Fibroblast of skin of left quadriceps (primary cell): ENCODE data around the gene ADARB1.

Experiments used
- DNase-seq, 2 experiments: peaks; one replicate each; pipeline ENCODE4 v3.0.0-alpha.2; 2013; ENCODE audit warnings: low read depth in 2 of 2

Gene ADARB1

DNA sequence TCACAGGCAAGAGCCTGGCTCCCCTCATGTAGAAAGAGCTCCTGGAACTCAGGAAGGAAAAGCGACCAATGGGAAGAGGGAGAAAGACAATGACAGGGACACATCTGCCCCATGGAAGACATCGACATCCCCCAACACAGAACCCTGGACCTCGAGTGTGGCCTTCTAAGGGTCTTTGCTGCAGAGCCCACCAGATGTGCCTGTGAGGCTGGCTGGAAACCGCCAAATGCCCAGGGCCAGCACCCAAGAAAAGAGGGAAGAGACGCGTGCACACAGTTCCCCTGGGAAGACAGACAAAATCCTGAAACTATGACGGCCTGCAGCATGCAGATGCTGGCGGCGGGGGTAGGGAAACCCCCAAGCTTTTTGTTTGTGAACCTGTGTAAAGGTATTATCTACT lies 36.4 kb upstream of the ADARB1 start:
- no peak for DNase-seq

DNA sequence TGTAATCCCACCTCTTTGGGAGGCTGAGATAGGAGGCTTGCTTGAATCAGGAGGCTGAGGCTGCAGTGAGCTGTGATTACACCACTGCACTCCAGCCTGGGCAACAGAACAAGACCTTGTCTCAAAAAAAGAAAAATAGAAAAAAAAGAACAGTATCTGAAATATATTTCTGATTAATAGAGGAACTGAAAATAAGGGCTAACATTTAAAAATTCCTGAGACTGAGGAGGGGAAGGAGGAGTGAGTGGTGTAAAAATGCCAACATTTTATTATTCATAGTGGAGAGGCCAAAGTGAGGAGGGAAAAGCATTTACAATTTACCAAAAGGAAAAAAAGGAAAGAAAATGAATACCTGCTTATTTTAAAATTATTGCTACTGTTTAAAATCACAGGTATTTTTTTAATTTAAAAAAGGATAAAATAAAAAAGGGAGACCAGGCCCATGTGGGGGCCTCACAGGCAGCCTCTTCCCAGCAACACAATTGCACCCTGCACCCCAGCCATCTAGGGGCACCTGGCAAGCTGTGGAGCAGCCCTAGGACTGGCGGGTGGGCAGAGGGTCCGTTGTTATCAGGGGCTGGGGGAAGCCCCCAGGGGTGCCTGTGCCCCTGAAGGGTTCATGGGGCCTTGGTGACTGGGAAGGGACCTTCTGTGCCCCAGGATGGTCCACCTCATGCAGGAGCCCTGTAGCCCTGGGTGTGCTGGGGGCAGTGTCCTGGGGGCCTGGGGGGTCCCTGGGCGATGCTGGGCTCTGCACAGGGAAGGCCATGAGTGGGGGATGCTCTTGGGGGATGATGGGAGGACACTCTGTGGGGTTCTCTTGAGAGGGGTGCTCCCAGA lies 34.8 kb upstream of the ADARB1 start:
- DNase-seq, result no peak

DNA sequence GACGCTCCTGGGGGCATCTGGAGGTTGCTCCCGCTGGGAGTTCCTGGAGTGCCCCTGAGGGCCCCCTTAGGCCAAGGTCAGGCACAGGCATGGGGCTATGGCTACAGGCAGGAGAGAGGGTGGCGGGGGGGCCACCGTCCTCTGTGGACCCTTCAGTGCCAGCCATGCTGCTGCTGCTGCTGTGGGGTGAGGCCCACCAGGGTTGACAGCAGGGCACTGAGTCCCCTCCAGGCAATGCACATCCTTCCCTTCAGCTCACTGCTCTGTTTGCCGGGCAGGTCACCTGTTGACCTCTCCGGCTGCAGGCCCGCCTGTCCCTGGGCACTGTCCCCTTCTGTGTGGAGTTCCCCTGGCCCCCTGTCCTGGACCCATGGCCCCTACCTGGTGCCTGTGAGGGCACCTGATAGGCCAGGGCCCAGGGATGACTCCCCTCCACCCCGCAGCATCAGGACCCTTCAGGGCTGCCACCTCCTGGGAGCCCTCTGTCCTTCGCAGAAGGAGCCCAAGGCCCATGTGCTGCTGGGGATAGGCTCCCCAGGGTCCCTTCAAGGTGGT lies 34.1 kb upstream of the ADARB1 start:
- DNase-seq, result no peak

DNA sequence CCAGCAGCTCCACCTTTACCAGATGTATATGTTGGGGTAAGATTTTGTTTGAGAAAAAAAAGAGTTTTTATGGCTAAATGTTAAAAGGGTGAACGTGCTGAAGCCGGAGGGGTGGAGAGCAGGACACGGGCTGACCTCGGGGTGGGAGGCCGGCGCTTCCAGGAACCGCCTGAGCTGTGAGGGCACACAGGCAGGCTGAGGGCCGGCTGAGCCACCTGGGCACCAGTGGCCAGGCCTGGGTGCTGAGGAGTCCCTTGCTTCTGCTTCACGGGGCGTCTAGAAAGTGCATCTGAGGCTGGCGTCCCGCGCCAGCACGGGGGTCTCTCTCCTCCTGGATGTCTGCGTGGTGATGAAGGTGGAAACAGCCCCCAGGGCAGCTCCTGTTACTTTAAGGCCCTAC lies 33.6 kb upstream of the ADARB1 start:
- no peak for DNase-seq

DNA sequence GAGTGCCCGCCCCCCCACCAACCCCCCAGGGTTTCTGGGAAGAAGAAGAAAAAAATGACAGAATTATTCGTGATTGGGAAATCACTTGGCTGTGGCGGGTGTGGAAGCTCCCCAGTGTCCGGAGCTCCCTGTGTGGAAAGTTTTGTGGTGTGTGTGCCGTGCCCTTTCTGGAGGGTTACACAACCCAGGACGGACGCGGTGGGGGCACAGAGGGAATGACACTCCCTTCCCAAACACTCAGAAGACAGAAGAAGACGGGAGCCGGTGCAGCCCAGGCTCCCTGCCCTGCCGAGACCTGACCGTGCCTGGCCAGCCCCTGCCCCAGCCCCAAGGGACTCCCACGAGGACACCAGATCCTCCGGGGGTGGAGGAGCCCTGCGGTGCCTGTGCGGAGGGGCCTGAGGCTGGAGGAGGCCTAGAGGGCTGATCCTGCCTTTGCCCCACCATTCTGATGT lies 33.0 kb upstream of the ADARB1 start:
- peak; percentile 67 to 69 for DNase-seq

DNA sequence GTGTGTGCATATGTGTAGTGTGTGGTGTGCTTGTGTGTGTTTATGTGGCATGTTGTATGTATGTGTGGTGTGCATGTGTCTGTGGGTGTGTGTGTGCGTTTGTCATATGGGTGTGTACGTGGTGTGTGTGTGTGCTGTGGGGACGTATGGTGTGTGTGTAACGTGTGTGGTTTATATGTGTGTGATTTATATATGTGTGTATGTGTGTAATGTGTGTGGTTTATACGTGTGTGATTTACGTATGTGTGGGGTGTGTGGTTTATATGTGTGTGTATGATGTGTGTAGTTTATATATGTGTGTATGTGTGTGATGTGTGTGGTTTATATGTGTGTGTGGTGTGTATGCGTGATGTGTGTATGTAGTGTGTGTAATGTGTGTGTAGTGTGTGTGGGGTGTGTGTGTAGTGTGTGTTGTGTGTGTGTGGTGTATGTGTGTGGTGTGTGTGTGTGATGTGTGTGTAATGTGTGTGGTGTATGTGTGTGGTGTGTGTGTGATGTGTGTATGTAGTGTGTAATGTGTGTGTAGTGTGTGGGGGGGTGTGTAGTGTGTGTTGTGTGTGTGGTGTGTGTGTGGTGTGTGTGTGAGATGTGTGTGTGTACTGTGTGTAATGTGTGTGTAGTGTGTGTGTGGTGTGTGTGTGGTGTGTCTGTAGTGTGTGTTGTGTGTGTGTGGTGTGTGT lies 32.3 kb upstream of the ADARB1 start:
- no peak for DNase-seq

DNA sequence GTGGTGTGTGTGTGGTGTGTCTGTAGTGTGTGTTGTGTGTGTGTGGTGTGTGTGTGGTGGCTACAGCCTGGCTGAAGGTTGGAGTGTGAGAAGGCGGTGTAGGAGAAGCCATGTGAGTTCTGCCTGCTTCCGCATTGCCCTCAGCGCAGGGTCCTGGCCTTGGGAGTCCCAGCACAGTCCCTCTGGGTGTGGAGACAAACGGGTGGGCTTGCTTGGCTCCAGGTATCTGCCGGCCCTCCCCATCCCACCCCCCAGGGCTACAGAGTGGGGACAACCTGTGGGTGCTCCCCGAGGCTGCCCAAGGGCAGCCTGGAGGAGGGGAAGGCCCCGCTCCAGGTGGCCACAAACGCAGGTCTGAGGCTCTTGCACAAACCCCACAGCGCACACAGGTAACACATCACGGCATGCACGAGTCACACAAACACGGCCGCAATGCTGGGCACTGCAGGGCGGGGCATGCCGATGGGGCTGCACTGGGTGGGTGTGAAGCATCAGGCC lies 31.7 kb upstream of the ADARB1 start:
- no peak for DNase-seq

DNA sequence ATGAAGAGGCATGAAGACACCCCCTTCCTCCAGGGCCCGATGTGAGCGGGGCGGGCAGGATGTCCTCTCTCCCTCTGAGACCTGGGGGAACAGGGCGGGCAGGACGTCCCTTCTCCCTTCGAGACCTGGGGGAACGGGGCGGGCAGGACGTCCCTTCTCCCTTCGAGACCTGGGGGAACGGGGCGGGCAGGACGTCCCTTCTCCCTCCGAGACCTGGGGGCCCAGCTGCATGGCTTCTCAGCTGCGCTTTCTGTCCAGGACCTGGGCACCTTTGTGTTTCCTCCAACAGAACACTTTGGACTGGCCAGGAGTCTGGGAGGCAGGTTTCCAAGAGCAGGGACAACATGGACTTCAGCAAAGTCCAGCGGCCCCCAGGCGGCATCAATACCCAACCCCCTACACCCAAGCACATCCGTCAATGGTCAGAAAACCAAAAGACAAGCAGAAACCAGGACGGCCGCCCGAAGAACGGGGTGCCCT lies 30.8 kb upstream of the ADARB1 start:
- DNase-seq, result no peak

DNA sequence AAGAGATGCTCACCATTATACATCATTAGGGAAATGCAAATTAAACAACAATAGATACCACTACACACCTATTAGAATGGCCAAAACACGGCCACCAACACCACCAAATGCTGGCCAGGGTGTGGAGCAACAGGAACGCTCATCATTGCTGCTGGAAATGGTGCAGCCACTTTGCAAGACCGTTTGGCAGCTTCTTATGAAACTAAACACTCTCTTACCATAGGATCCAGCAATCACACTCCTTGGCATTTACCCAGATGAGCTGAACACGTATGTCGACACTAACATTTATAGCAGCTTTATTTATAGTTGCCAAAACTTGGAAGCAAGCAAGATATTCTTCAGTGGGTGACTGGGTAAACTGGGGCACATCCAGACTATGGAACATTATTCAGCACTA lies 28.9 kb upstream of the ADARB1 start:
- peak in 1 of 2 experiments; percentile 19 for DNase-seq

DNA sequence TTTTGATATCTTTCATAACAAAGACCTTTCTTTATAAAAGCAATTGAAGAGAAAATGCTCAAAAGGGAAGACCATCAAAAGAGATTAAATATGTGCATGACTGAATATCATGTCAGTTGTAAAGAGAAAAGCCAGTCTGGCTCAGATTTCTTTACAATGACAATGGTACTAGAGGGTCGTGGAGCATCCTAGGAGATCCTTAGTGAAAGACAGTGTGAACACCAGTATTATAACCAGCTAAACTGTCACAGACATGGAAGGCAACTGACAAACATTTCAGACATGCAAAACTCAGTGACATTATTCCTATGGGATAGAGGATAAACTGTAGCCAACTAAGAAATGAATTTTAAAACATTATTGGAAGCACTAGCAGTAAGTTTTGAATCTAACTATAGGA lies 27.1 kb upstream of the ADARB1 start:
- no peak for DNase-seq

DNA sequence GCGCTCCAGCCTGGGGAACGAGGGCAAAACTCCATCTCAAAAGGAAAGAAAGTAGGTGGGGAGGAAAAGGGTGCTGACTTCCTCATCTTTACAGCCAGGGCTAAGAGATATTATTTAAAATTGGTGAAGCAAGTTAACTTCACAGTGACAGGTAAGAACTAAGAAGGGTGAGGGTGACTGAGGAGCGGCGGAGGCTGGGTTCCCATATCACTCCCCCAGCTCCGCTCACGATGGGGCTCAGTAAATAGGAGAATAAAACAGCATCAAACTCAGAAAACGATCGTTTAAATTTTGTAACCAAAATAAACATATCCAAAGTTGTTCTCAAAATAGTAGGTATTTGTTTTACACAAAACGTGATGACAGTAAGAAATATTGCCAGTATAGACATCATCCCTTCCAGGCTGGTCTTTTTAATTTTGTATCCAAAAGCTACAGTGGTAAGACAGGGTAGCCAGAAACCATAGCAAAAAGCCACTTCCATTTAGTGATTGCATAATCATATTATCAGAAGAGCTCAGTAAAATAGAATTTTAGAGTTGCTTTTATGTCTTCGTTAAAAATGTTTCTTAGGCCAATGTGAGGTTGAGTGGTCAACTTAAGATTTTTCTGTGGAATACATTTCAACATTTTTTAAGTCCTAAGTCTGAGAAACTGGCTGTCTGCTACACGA lies 26.2 kb upstream of the ADARB1 start:
- no peak for DNase-seq

DNA sequence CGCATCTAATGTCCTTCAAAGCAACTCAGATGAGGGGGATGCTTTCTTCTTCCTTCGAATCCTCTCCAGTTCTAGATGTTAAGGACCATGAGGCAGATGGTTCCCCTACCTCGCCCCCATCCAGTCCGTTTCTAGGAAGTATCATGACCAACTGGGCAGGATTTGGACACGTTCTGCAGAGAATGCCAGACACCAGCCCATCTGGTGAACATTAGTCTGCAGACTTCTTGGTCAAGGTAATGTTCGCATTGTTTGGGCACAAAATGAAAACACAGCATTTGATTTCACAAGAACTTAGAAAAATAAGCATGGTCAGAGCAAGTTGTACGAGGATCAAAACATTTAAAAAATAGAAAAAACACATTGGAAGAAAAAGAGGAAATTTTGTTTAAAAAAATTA lies 25.4 kb upstream of the ADARB1 start:
- DNase-seq, result no peak

DNA sequence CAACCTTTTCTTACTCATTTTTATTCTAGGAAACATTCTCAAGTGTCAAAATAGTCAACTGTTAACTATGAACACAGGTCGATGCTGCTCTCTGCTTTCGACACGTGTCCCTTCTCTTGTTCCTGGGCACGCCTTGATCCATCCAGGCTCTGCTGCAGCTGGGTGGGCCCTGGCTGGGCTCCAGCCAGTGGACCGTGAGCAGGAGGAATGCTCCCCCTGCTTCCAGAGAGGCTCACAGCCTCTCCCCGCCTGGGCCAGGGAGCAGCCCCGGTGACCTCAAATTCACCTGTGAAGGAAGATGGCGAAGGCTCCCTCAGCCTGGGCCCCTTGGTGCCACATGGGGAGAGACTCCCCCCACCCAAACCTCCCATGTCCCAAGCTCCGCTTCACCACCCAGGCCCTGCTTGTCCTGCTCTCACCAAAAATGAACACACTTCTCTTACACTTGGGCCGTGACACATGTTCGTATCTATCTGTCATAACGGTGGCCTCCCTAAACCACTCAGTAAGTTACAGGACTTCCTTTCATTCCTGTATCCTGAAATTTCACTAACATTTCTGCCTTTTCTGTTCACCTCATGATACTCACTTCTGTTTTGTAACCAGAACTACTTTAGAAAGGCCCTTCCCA lies 24.6 kb upstream of the ADARB1 start:
- DNase-seq, result no peak

DNA sequence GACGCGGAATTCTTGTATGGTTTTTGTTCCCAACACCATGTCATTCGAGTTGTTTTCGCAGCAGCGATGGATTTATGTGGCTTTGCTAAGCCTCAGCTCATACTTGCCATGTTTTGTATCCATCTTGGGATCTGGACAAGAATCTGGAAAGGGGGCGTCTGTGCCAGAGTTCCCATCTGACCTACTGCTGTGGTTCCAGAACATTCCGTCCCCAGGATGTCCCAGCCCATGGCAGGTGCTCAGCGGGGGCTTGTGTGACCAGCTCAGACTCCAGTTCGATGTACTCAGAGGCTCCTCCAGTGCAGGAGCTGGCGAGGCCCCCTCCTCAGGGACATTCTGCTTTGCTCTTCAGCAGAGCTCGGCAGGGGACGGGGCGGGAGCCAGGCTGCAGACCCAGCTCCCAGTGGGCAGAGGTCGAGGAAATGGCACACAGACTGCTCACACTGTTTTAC lies 24.0 kb upstream of the ADARB1 start:
- no peak for DNase-seq

DNA sequence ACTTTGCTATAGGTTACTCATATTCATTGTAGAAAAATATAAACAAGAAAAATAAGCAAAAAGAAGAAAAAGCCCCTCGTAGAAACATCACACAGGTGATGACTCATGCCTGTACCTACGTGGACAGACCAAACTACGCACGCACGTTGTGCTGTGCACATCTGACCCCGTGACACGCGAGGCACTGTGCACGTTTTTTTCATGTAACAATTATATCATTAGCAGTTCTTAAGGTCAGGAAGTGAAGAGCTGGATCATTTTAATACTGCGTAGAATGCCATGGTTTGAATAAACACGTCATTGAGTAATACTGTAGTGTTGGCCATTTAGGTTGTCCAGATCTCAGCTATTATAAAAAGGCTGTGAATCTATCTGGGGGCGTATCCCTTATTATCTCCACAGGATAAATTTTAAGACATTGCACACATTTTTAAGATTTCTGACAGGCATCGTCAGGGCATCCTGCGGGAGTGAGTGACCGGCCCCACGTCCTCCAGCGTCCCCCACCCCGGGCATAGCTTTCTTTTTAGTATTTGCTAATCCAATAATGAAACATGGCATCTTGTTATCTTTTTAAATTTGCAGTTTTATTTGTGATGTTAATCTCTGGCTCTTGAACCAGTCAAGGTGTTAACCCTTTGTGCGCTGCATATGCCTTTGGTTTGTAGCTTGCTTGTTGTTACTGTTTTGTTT lies 23.4 kb upstream of the ADARB1 start:
- no peak for DNase-seq

DNA sequence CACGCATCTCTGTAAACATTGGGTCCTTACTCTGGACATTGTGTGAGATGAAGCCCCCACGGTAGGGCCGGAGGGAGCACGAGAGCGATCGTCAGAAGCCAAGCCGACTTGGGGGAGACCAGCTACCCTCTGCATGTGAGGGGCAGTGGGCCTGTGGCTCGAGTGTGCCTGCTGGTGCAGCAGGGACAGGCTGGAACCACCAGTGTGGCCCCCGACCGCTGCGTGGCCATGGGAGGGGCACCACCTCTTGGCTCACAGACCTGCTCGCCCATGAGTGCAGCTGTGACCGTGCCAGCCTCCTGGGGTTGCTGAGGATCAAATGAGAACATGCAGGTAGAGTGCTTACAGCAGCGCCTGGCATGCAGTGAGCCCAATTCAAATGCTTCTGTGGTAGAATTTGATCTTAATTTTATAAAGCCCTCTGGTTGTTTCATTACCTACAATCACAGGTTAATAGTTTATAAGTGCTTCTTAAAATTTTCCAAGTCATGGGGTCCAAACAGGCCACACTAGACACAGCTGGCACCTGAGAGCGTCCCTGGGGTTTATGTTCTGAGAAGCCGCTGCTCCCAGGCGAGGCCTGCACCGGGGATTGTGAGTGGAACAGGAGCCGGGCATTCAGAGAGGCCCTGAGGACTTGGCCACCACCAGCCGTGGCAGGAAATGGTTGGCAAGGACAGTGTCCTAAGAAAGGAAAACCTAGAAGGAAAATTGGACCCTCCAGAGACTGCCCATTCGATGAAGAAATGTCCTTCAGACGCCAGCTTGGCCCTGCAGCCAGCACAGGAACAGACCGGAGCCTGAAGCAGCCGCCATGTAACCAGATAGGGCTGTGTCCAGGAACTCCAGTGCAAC lies 22.6 kb upstream of the ADARB1 start:
- DNase-seq, result no peak

DNA sequence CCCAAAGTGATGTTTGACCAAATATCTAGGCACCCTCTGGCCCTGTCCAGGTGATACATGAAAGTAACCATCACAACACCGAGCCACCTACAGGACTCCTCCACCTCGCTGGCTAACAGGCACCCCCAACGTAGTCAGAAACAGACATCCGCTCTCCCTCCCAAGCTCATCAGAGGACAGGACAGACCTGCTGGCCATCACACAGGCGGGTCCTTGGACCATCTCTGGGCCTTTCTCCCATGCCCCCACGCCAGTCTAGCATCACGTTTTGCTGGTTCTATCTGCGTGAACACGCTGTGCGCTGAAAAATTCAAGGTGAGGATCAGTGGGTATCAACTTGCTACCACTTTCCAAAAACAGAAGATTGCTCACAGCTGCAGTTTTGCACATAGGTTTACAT lies 21.4 kb upstream of the ADARB1 start:
- no peak for DNase-seq

DNA sequence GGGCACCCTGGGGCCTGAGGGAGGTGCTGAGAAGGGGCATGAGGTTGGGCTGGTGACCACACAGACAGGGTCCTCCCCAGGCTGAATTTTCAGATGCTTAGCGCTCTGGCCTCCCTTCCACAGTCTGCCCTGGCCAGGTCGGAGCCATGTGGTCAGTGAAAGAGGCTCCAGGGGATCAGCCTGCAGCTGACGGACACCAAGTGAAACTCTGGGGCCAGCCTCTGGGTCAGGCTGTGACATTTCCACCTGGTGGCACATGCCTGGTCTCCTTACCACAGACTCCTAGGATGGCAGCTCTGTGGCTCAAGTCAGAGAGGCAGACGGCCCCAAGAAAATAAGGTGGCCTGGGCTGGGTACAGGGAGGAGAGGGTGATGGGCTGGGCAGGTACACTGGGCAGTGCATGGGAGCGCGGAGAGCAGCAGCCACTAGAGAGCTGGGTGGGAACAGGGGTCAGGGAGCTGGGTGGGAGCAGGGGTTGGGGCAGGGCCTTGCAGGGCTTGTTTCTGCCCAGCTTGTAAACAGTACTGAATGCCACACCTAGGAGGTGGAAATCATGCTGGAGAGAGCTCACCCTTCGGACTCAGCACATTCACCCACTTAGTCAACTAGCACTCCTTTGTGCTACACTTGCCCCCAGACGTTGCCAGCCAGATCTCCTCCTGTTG lies 20.7 kb upstream of the ADARB1 start:
- DNase-seq, result no peak

DNA sequence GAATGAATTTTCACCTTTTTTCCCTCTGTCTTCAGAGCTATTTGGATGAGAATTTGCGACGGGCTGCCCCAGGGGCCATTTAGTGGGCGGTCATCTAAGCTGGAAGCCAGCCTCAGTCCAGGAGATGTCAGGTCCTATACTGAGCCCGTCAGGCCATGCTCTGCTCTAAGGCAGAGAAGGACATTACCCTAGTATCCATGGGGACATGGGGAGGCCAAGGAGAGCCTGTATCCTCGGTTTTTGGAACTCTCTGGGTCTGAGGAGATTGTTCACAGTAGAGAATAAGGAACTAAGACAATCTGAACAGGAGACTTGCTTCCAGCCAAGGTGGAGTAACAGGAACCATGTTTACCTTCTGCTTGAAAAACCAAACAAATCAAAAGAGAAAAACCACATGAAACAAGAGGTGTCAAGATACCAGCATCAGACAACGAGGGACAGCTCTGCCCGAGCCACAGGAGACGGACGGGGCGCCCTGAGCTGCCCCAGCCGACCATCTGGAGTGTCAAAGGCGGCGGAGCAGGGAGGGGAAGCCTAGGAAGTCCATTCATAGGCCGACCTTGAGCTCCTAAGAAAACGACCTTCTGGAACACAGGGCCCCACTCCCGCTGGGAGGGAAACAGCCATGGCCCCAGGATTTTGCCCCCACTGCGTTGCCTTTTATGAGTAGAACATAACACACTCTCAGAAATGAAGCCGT lies 20.0 kb upstream of the ADARB1 start:
- no peak for DNase-seq
